Hematopoietic multipotent progenitor cell treated with erythropoietin and hydrocortisone succinate and interleukin-3 and kit ligand, for 6 days (in vitro differentiated cells): ENCODE results near the gene KRTAP10-4.
"Not testable (repeated sequence)": the region's sequence is repeated elsewhere in the genome, so short reads cannot be mapped to it uniquely, and the experiment has no call there.

Experiments
- DNase-seq: peaks from one replicate; pipeline ENCODE4 v3.0.0-alpha.2; 2015

Gene KRTAP10-4

GRCh38 chr21:44564099-44564498 lies 9.4 kb upstream of the KRTAP10-4 start:
- DNase-seq, result no peak

GRCh38 chr21:44564886-44565598 lies 8.5 kb upstream of the KRTAP10-4 start:
- no peak for DNase-seq

GRCh38 chr21:44566403-44566802 lies 7.1 kb upstream of the KRTAP10-4 start:
- DNase-seq, result peak; percentile 8

- no peak for DNase-seq
Measured at GRCh38 chr21:44567481-44568171, 5.9 kb upstream of the KRTAP10-4 start.

- no peak for DNase-seq
Measured at GRCh38 chr21:44568261-44568660, 5.3 kb upstream of the KRTAP10-4 start.

GRCh38 chr21:44568667-44569556 lies 4.6 kb upstream of the KRTAP10-4 start:
- DNase-seq, result no peak

- DNase-seq, result no peak
Measured at GRCh38 chr21:44569861-44570517, 3.5 kb upstream of the KRTAP10-4 start.

- DNase-seq, result no peak
Measured at GRCh38 chr21:44571296-44571695, 2.2 kb upstream of the KRTAP10-4 start.

GRCh38 chr21:44571844-44572782 lies 1.4 kb upstream of the KRTAP10-4 start:
- no peak for DNase-seq

- DNase-seq, result no peak
Measured at GRCh38 chr21:44572959-44573583, 458 bp upstream of the KRTAP10-4 start.

- no peak for DNase-seq
Measured at GRCh38 chr21:44574457-44575306, 1.2 kb downstream of the KRTAP10-4 start.

GRCh38 chr21:44575307-44576024 lies 1.9 kb downstream of the KRTAP10-4 start:
- no peak for DNase-seq

- DNase-seq, result no peak
Measured at GRCh38 chr21:44576025-44576420, 2.5 kb downstream of the KRTAP10-4 start.

- DNase-seq, result no peak
Measured at GRCh38 chr21:44578371-44579055, 5.0 kb downstream of the KRTAP10-4 start.

GRCh38 chr21:44579056-44579832 lies 5.7 kb downstream of the KRTAP10-4 start:
- no peak for DNase-seq

GRCh38 chr21:44579833-44580144 lies 6.3 kb downstream of the KRTAP10-4 start:
- no peak for DNase-seq

- DNase-seq, result not testable (repeated sequence)
Measured at GRCh38 chr21:44580231-44580821, 6.8 kb downstream of the KRTAP10-4 start, which contains the start of gene KRTAP10-5. Gene KRTAP10-5 (minus strand): TSS chr21:44580604. CDS start chr21:44580578, 26 bp downstream.

GRCh38 chr21:44581158-44581557 lies 7.6 kb downstream of the KRTAP10-4 start:
- no peak for DNase-seq
